K562 (cell line): ENCODE data around the gene YJU2. TPM values are rescaled to one million over a fixed set of nuclear protein-coding genes. Genes with fewer than 3 reads are reported as not detected.

Experiments used
- BCOR ChIP-seq: fragments of 450-650 bp; IDR thresholded peaks from 2 replicates; pipeline ENCODE4 v1.6.1; 2016
- CBX1 ChIP-seq: sonication (generic); IDR thresholded peaks from 2 replicates; pipeline ENCODE4 v1.6.1; 2016; ENCODE audit warnings: antibody characterized with exemption, low read depth, mild to moderate bottlenecking
- CBX3 ChIP-seq, 2 experiments: IDR thresholded peaks; 1 replicate in 1 of 2; 2 replicates in 1 of 2; pipeline ENCODE4 v1.6.1; 2012; ENCODE audit warnings: inconsistent platforms in 2 of 2, low read length in 2 of 2, borderline replicate concordance in 1 of 2, control low read depth in 1 of 2
- CBX5 ChIP-seq: IDR thresholded peaks from 2 replicates; pipeline ENCODE4 v1.6.1; 2014; ENCODE audit warnings: low read depth, borderline replicate concordance
- CCNT2 ChIP-seq: IDR thresholded peaks from 2 replicates; pipeline ENCODE4 v1.6.1; 2011; ENCODE audit warnings: borderline replicate concordance, low read depth, mild to moderate bottlenecking, moderate library complexity, mixed read lengths, low read length; ENCODE audit not compliant: insufficient read length; ENCODE audit errors: extremely low read depth
- FOXJ2 ChIP-seq: fragments of 200-800 bp; sonication (Bioruptor generic); IDR thresholded peaks from 2 replicates; pipeline ENCODE4 v1.6.1; 2016; ENCODE audit warnings: missing genetic modification characterization, missing compliant biosample characterization
- HCFC1 ChIP-seq: IDR thresholded peaks from 2 replicates; pipeline ENCODE4 v1.6.1; 2012; ENCODE audit warnings: low read depth, low read length, improper control_type of control experiment
- HDAC1 ChIP-seq, 2 experiments: fragments of 450-650 bp; IDR thresholded peaks; 2 replicates each; pipeline ENCODE4 v1.6.1; 2016 to 2017; ENCODE audit warnings: inconsistent platforms in 1 of 2, mild to moderate bottlenecking in 1 of 2, moderate library complexity in 1 of 2
- HNRNPL ChIP-seq: fragments of 200-400 bp; formaldehyde crosslinking; IDR thresholded peaks from 2 replicates; pipeline ENCODE4 v1.6.1; 2017; ENCODE audit warnings: low read depth, mild to moderate bottlenecking, low read length
- MIER1 ChIP-seq: fragments of 450-650 bp; IDR thresholded peaks from 2 replicates; pipeline ENCODE4 v1.6.1; 2016; ENCODE audit warnings: antibody characterized with exemption, mild to moderate bottlenecking, low read depth
- NFIC ChIP-seq: fragments of 450-650 bp; IDR thresholded peaks from 2 replicates; pipeline ENCODE4 v1.6.1; 2017; ENCODE audit warnings: mild to moderate bottlenecking, inconsistent platforms
- NUFIP1 ChIP-seq: fragments of 450-650 bp; IDR thresholded peaks from 2 replicates; pipeline ENCODE4 v1.6.1; 2018; ENCODE audit not compliant: partially characterized antibody
- RBFOX2 ChIP-seq: fragments of 200-400 bp; formaldehyde crosslinking; IDR thresholded peaks from 2 replicates; pipeline ENCODE4 v1.6.1; 2017; ENCODE audit warnings: low read depth, mild to moderate bottlenecking, low read length, moderate library complexity
- RBM17 ChIP-seq: fragments of 200-400 bp; formaldehyde crosslinking; IDR thresholded peaks from 2 replicates; pipeline ENCODE4 v1.6.1; 2017; ENCODE audit warnings: low read depth, mild to moderate bottlenecking, low read length, borderline replicate concordance
- SNRNP70 ChIP-seq: fragments of 200-400 bp; formaldehyde crosslinking; optimal IDR thresholded peaks from 2 replicates; pipeline ENCODE3; 2017; ENCODE audit warnings: low read depth, low read length
- TAF7 ChIP-seq: fragments of 450-650 bp; IDR thresholded peaks from 2 replicates; pipeline ENCODE4 v1.6.1; 2016; ENCODE audit warnings: missing genetic modification characterization, missing compliant biosample characterization
- TRIM28 ChIP-seq: fragments of 450-650 bp; IDR thresholded peaks from 2 replicates; pipeline ENCODE4 v1.6.1; 2017
- U2AF2 ChIP-seq: fragments of 200-400 bp; formaldehyde crosslinking; optimal IDR thresholded peaks from 2 replicates; pipeline ENCODE3; 2017; ENCODE audit warnings: low read depth, mild to moderate bottlenecking, low read length
- ZFX ChIP-seq: sonication (generic); formaldehyde crosslinking; IDR thresholded peaks from 2 replicates; pipeline ENCODE4 v1.8.0; 2022; ENCODE audit warnings: mild to moderate bottlenecking, missing genetic modification reagents, moderate library complexity
- ZNF174 ChIP-seq: fragments of 250-450 bp; sonication (Bioruptor Pico); IDR thresholded peaks from 2 replicates; pipeline ENCODE4 v1.4.0; 2020; ENCODE audit warnings: mild to moderate bottlenecking
- ZNF263 ChIP-seq: sonication (generic); formaldehyde crosslinking; IDR thresholded peaks from 2 replicates; pipeline ENCODE4 v1.8.0; 2022; ENCODE audit warnings: mild to moderate bottlenecking, missing genetic modification reagents, borderline replicate concordance
- ZNF586 ChIP-seq: fragments of 450-650 bp; formaldehyde crosslinking; conservative IDR thresholded peaks from 2 replicates; pipeline ENCODE4 v1.4.0; 2020; ENCODE audit warnings: mild to moderate bottlenecking, moderate library complexity
- ZNF668 ChIP-seq: fragments of 250-450 bp; sonication (Bioruptor Pico); IDR thresholded peaks from 2 replicates; pipeline ENCODE4 v1.8.0; 2022; ENCODE audit warnings: mild to moderate bottlenecking, inconsistent platforms
- polyA plus RNA-seq, 8 experiments: library from polyadenylated mRNA; depleted of rRNA in 4 of 8; stranded (reverse) in 5 of 8; unstranded in 3 of 8; fragments of >200 nt; fragmentation: Nextera tagmentation in 2 of 8; fragmentation: Illumina TruSeq in 1 of 8; extraction: Ambion mirVana in 2 of 8; extraction: Trizol in 1 of 8; gene quantifications; 2 replicates each; pipeline versions ENCODE4 v1.2.1 to v1.2.3, GENCODE V29; 2011 to 2014; ENCODE audit warnings: inconsistent platforms in 1 of 8, missing spikeins in 1 of 8
- total RNA-seq, 7 experiments: library from RNA; depleted of rRNA in 6 of 7; stranded (reverse); fragments of >200 nt in 6 of 7; fragmentation: Illumina TruSeq in 2 of 7; extraction: Trizol in 2 of 7; gene quantifications; 2 replicates each; pipeline versions ENCODE4 v1.2.1 to v1.2.3, GENCODE V29; 2011 to 2021; ENCODE audit warnings: low replicate concordance in 1 of 7
- TF ChIP-seq, protein P1 (sequence below): sonication (generic); formaldehyde crosslinking; IDR thresholded peaks from 2 replicates; pipeline ENCODE4 v1.8.0; 2023; ENCODE audit warnings: mild to moderate bottlenecking, missing genetic modification reagents
- TF ChIP-seq, protein P2 (sequence below): fragments of 450-650 bp; conservative IDR thresholded peaks from 2 replicates; pipeline ENCODE4 v1.6.1; 2016; ENCODE audit warnings: missing genetic modification characterization, low read depth, mild to moderate bottlenecking, control low read depth, missing compliant biosample characterization

The YJU2 gene
- total and polyA plus RNA-seq, 9 of the 15 experiments (the other 6 are each of a cell fraction or from before 2014, with no cell fraction given), result 0.41 to 34.9 (median 19.3) TPM

DNA sequence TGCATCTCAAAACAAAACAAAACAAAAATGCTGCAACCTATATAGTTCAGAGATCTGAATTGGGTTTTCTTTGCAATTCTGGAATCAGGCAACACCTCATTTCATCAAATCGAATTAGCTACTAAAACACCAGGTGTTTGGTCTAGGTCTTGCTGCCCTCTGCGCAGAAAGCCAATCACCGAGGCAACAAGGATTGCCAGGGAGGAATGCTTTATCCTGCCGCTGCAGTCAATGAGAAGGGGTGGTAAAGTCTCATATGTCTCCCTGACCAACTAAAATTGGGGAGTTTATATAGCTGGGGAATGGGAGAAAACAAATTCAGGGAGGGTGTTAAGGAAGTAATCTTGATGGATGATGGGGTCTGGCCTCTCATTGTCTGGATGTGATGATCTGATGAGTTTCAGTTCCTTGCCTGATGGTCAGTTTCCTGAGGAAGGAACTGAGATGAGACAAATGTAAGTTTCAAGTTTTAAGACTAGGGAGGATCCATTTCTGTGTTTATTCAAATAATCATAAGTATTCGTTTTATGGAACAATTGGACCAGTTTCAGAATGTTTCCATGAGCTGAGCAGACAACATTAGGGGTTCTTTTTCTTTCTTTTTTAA is 5.0 kb upstream of the YJU2 start (continued):
- TF ChIP-seq, protein P1, sequence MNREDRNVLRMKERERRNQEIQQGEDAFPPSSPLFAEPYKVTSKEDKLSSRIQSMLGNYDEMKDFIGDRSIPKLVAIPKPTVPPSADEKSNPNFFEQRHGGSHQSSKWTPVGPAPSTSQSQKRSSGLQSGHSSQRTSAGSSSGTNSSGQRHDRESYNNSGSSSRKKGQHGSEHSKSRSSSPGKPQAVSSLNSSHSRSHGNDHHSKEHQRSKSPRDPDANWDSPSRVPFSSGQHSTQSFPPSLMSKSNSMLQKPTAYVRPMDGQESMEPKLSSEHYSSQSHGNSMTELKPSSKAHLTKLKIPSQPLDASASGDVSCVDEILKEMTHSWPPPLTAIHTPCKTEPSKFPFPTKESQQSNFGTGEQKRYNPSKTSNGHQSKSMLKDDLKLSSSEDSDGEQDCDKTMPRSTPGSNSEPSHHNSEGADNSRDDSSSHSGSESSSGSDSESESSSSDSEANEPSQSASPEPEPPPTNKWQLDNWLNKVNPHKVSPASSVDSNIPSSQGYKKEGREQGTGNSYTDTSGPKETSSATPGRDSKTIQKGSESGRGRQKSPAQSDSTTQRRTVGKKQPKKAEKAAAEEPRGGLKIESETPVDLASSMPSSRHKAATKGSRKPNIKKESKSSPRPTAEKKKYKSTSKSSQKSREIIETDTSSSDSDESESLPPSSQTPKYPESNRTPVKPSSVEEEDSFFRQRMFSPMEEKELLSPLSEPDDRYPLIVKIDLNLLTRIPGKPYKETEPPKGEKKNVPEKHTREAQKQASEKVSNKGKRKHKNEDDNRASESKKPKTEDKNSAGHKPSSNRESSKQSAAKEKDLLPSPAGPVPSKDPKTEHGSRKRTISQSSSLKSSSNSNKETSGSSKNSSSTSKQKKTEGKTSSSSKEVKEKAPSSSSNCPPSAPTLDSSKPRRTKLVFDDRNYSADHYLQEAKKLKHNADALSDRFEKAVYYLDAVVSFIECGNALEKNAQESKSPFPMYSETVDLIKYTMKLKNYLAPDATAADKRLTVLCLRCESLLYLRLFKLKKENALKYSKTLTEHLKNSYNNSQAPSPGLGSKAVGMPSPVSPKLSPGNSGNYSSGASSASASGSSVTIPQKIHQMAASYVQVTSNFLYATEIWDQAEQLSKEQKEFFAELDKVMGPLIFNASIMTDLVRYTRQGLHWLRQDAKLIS, result no peak
- TF ChIP-seq ZNF263 (CRISPR knock-in tag) (no peak), HCFC1 (no peak), U2AF2 (no peak), HNRNPL (no peak), ZNF668 (CRISPR knock-in tag) (no peak), ZFX (CRISPR knock-in tag) (no peak), TAF7 (tag) (no peak), NFIC (no peak), ZNF586 (CRISPR knock-in tag) (no peak), CBX5 (peak; percentile 89), SNRNP70 (no peak), ZNF174 (CRISPR knock-in tag) (no peak), CCNT2 (no peak), MIER1 (no peak), RBM17 (no peak), FOXJ2 (tag) (no peak), CBX3 (IDR thresholded peaks at IDR 0.05; ENCODE audit: borderline replicate concordance in 1 of 2, low read length in 2 of 2) (peak in 1 of 2 experiments; percentile 77; a peak in 2 of 3 replicates), NUFIP1 (no peak), RBFOX2 (no peak), BCOR (no peak), CBX1 (peak; percentile 84; the same call in 1 of the 2 replicates), TRIM28 (peak; percentile 86), HDAC1 (IDR thresholded peaks at IDR 0.05) (no peak)
- TF ChIP-seq, protein P2, sequence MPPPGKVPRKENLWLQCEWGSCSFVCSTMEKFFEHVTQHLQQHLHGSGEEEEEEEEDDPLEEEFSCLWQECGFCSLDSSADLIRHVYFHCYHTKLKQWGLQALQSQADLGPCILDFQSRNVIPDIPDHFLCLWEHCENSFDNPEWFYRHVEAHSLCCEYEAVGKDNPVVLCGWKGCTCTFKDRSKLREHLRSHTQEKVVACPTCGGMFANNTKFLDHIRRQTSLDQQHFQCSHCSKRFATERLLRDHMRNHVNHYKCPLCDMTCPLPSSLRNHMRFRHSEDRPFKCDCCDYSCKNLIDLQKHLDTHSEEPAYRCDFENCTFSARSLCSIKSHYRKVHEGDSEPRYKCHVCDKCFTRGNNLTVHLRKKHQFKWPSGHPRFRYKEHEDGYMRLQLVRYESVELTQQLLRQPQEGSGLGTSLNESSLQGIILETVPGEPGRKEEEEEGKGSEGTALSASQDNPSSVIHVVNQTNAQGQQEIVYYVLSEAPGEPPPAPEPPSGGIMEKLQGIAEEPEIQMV (tag), result no peak
- TF ChIP-seq, all 486 proteins: peak for 5
